ENCODE measurements around the gene ETFA. TPM values are rescaled to one million over a fixed set of nuclear protein-coding genes. Genes with fewer than 3 reads are reported as not detected.

The ETFA gene
- total RNA-seq, 1 donor from 2014 or later: 31.7 TPM

DNA sequence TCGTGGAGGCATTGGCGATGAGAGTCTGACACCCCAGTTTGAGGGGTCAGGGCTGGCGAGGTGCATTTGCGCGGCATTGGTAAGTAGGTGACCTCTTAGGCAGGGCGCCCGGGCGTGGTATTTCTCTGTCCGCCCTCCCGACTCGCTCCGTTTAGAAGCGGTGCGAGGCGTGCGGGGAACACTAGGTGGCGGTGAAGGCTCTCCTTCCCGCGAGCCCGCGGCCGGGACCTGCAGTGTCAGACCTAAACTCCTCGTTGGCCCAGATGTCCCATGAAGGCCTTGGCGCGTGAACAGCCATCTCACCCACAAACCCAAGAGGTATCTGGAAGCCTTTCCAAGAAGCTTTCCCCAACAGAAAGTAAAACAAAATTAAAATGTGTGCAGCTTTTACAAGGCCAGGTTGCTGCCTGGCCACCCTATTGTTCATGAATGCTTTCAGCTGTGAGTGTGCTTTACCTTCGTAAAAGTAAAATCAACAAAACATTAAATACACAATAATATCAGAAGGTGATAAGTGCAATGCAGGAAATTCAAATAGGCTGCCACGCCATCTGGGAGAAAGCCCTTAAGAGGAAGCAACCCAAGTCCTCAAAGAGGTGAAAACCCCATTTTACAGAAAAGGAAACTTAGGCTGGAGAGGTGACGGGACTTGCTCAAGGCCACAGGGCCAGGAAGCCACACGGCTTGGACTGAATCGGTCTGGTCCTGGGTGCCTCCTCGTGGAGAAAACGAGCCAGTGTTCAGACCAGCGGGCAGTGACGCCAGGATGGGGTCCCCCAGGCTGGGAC is 120.3 kb downstream of the ETFA start:
- peak; percentile 39 to 85 for DNase-seq (ENCODE audit: low spot score in 2 of 2)
- H3K27me3 ChIP-seq: no peaks in the 10 kb centered on the region
- peaks cover 5% of the 10 kb centered on the region in 2 donors for H3K4me1 ChIP-seq
- intact Hi-C loops (cut with DNase I): loop anchor here (1.0 kb wide), 1 partner anchor 139 kb away; no protein-coding TSS in a partner anchor
- H3K9me3 ChIP-seq: no peaks in the 10 kb centered on the region
- peak; percentile 76 to 90 (median 88) for TF ChIP-seq CTCF (IDR thresholded peaks at IDR 0.05)
- H3K27ac ChIP-seq: no peak overlapping the region
- no peaks in the 10 kb centered on the region for H3K36me3 ChIP-seq
- H3K4me3 ChIP-seq: peak overlapping the region in 1 of 2 donors; percentile 32

- DNase-seq (ENCODE audit: low spot score in 2 of 2): no peak
- H3K36me3 ChIP-seq: no peaks in the 10 kb centered on the region
- peaks cover 2% of the 10 kb centered on the region in 2 donors for H3K4me1 ChIP-seq
- no peak overlapping the region for H3K4me3 ChIP-seq
- no peak for TF ChIP-seq CTCF (IDR thresholded peaks at IDR 0.05)
- H3K27me3 ChIP-seq: no peaks in the 10 kb centered on the region
- no peak overlapping the region for H3K27ac ChIP-seq
- intact Hi-C loops (cut with DNase I): loop anchor here (1.0 kb wide), 1 partner anchor 140 kb away; no protein-coding TSS in a partner anchor
- no peaks in the 10 kb centered on the region for H3K9me3 ChIP-seq
These were observed 121.2 kb downstream of the ETFA start for GRCh38 chr15:76190070-76190564.

- H3K27me3 ChIP-seq: no peaks in the 10 kb centered on the region
- no peaks in the 10 kb centered on the region for H3K9me3 ChIP-seq
These were observed 122.2 kb downstream of the ETFA start for GRCh38 chr15:76189106-76189505.

GRCh38 chr15:76187163-76187562 is 124.1 kb downstream of the ETFA start:
- Histone ChIP-seq H3K36me3 (no peaks in the 10 kb centered on the region), H3K4me3 (no peak overlapping the region), H3K4me1 (peaks cover 2% of the 10 kb centered on the region in 2 donors), H3K9me3 (no peaks in the 10 kb centered on the region), H3K27ac (no peak overlapping the region), H3K27me3 (no peaks in the 10 kb centered on the region)
- TF ChIP-seq CTCF (IDR thresholded peaks at IDR 0.05): no peak
- no peak for DNase-seq (ENCODE audit: low spot score in 2 of 2)
- intact Hi-C loops (cut with DNase I): no loop called here

More at GRCh38 chr15:76189106-76189505, 122.2 kb downstream of the ETFA start:
- Histone ChIP-seq H3K36me3 (no peaks in the 10 kb centered on the region), H3K27ac (no peak overlapping the region), H3K4me1 (peaks cover 2% of the 10 kb centered on the region in 2 donors), H3K4me3 (no peak overlapping the region)
- DNase-seq (ENCODE audit: low spot score in 2 of 2): no peak
- intact Hi-C loops (cut with DNase I): no loop called here
- TF ChIP-seq CTCF (IDR thresholded peaks at IDR 0.05): no peak

DNA sequence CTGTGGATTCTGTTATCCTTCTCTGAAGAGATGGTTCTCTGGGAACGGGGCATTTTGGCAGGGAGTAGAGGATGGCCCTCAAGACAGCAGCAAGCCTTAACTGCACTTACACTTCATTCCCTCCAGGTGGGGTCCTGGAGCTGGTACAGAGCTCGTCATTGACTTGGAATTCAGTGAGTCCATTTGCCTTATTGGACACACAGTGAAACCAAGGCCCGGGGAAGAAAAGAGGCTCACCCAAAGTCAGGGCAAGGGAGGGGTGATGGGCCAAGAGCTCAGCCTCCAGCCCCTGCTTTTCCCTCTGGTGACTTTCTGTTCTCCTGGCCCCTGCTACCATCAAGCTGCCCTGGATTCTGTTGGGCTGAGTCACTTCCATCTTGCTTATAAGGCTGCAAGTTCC is 125.6 kb downstream of the ETFA start:
- Histone ChIP-seq H3K27ac (no peak overlapping the region), H3K36me3 (no peaks in the 10 kb centered on the region), H3K4me3 (no peak overlapping the region), H3K27me3 (no peaks in the 10 kb centered on the region), H3K4me1 (no peaks in the 10 kb centered on the region), H3K9me3 (no peaks in the 10 kb centered on the region)
- TF ChIP-seq CTCF (IDR thresholded peaks at IDR 0.05): peak in 2 of 3 experiments; percentile 25 to 39
- intact Hi-C loops (cut with DNase I): no loop called here
- no peak for DNase-seq (ENCODE audit: low spot score in 2 of 2)
